Adrenal gland (tissue), 5 donors: Measurements from ENCODE around the gene PSMD6.

Experiments
- POLR2A ChIP-seq, 2 donors: fragments of 450-650 bp; IDR thresholded peaks; one replicate each; pipeline ENCODE4 v1.6.1; 2017; ENCODE audit warnings: antibody characterized with exemption in 2 of 2, mild to moderate bottlenecking in 2 of 2, moderate library complexity in 1 of 2
- TF ChIP-seq, protein P1 (sequence below), 6 experiments: fragments of 450-650 bp in 4 of 6; fragments of 200-600 bp in 2 of 6; sonication (generic) in 1 of 6; IDR thresholded peaks; 1 replicate in 5 of 6; 2 replicates in 1 of 6; pipeline versions ENCODE4 v1.5.1 to v1.8.0; 2016 to 2021; ENCODE audit warnings: antibody characterized with exemption in 6 of 6, mild to moderate bottlenecking in 2 of 6, moderate library complexity in 1 of 6
- donor health status: DM: no; HTN: no; CAD: no.

DNA sequence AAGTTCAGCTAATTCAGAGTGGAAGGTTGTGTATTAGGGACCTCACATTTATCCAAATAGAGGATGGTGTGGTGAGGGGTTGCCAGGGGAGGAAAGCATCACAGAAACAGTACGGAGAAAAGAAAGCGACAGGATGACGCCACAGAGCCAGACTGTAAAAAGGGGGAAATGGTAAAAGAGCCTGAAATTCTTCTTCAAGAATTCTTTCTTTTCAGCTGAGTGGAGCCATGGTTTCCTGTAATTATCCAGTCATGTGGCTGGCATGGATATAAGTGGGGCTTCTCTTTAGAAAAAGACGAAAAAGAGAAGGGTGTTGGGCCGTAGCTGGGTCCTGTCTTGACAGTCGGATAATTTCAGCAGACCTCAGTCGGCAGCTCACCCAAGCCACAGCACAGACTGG, 24.5 kb upstream of the PSMD6 start:
- TF ChIP-seq, protein P1, sequence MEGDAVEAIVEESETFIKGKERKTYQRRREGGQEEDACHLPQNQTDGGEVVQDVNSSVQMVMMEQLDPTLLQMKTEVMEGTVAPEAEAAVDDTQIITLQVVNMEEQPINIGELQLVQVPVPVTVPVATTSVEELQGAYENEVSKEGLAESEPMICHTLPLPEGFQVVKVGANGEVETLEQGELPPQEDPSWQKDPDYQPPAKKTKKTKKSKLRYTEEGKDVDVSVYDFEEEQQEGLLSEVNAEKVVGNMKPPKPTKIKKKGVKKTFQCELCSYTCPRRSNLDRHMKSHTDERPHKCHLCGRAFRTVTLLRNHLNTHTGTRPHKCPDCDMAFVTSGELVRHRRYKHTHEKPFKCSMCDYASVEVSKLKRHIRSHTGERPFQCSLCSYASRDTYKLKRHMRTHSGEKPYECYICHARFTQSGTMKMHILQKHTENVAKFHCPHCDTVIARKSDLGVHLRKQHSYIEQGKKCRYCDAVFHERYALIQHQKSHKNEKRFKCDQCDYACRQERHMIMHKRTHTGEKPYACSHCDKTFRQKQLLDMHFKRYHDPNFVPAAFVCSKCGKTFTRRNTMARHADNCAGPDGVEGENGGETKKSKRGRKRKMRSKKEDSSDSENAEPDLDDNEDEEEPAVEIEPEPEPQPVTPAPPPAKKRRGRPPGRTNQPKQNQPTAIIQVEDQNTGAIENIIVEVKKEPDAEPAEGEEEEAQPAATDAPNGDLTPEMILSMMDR (IDR thresholded peaks at IDR 0.05), result no peak
- TF ChIP-seq POLR2A (IDR thresholded peaks at IDR 0.05), result no peak
